SJSA1 (cell line): ENCODE results near the gene ZNF790. TPM values are rescaled to one million over a fixed set of nuclear protein-coding genes. Genes with fewer than 3 reads are reported as not detected.
"Not testable (repeated sequence)": the region's sequence is repeated elsewhere in the genome, so short reads cannot be mapped to it uniquely, and the experiment has no call there.

Experiments used
- DNase-seq, 2 experiments: peaks; one replicate each; pipeline ENCODE4 v3.0.0-alpha.2; 2015 to 2020; ENCODE audit warnings: low spot score in 2 of 2, low read depth in 1 of 2
- H3K27ac ChIP-seq: fragments of 250-450 bp; sonication (Bioruptor Pico); 2 replicates; pipeline ENCODE4 v1.5.1; 2020; ENCODE audit warnings: mild to moderate bottlenecking, moderate library complexity
- H3K27me3 ChIP-seq: fragments of 250-450 bp; sonication (Bioruptor Pico); replicated peaks from 2 replicates; pipeline ENCODE4 v1.5.1; 2020; ENCODE audit warnings: mild to moderate bottlenecking, moderate library complexity
- H3K36me3 ChIP-seq: fragments of 250-450 bp; sonication (Bioruptor Pico); 2 replicates; pipeline ENCODE4 v1.5.1; 2020; ENCODE audit warnings: mild to moderate bottlenecking
- H3K4me1 ChIP-seq: fragments of 250-450 bp; sonication (Bioruptor Pico); replicated peaks from 2 replicates; pipeline ENCODE4 v1.6.1; 2021; ENCODE audit warnings: mild to moderate bottlenecking
- H3K4me3 ChIP-seq: fragments of 250-450 bp; sonication (Bioruptor Pico); 2 replicates; pipeline ENCODE4 v1.5.1; 2020; ENCODE audit warnings: mild to moderate bottlenecking
- H3K9me3 ChIP-seq: fragments of 250-450 bp; sonication (Bioruptor Pico); replicated peaks from 2 replicates; pipeline ENCODE4 v1.5.1; 2020; ENCODE audit warnings: mild to moderate bottlenecking
- total RNA-seq: library from RNA; depleted of rRNA; stranded (reverse); fragments of >200 nt; shearing (Covaris generic); gene quantifications from 2 replicates; pipeline ENCODE4 v1.2.3, GENCODE V29; 2014; rRNA removed

The ZNF790 gene
- total RNA-seq, 1 experiment from 2014 or later, result 0.18 TPM

GRCh38 chr19:36807029-36807428 lies 31.2 kb downstream of the ZNF790 start:
- peaks cover 3% of the 10 kb centered on the region for H3K9me3 ChIP-seq
- no peak overlapping the region for H3K27ac ChIP-seq
- no peaks in the 10 kb centered on the region for H3K4me1 ChIP-seq
- no peak overlapping the region for H3K4me3 ChIP-seq
- DNase-seq, result no peak
- H3K27me3 ChIP-seq, result no peaks in the 10 kb centered on the region
- H3K36me3 ChIP-seq, result no peaks in the 10 kb centered on the region

- H3K9me3 ChIP-seq, result peaks cover 3% of the 10 kb centered on the region
- no peak overlapping the region for H3K27ac ChIP-seq
- DNase-seq, result no peak
- H3K27me3 ChIP-seq, result no peaks in the 10 kb centered on the region
- no peaks in the 10 kb centered on the region for H3K36me3 ChIP-seq
- no peaks in the 10 kb centered on the region for H3K4me1 ChIP-seq
- no peak overlapping the region for H3K4me3 ChIP-seq
These were observed 32.8 kb downstream of the ZNF790 start for GRCh38 chr19:36805364-36805763.

GRCh38 chr19:36797786-36798108 lies 40.4 kb downstream of the ZNF790 start:
- peaks cover 3% of the 10 kb centered on the region for H3K9me3 ChIP-seq
- no peak for DNase-seq
- H3K27ac ChIP-seq, result no peak overlapping the region

GRCh38 chr19:36796714-36796992 lies 41.5 kb downstream of the ZNF790 start:
- no peak for DNase-seq
- Histone ChIP-seq H3K4me3 (no peak overlapping the region), H3K36me3 (no peaks in the 10 kb centered on the region), H3K27ac (no peak overlapping the region), H3K9me3 (peaks cover 3% of the 10 kb centered on the region), H3K4me1 (no peaks in the 10 kb centered on the region), H3K27me3 (no peaks in the 10 kb centered on the region)

More at GRCh38 chr19:36797786-36798108, 40.4 kb downstream of the ZNF790 start:
- no peaks in the 10 kb centered on the region for H3K27me3 ChIP-seq
- no peaks in the 10 kb centered on the region for H3K4me1 ChIP-seq
- H3K36me3 ChIP-seq, result no peaks in the 10 kb centered on the region
- no peak overlapping the region for H3K4me3 ChIP-seq

GRCh38 chr19:36791420-36792141 lies 46.6 kb downstream of the ZNF790 start:
- not testable (repeated sequence) for H3K36me3 ChIP-seq, H3K27ac ChIP-seq, H3K9me3 ChIP-seq, H3K4me1 ChIP-seq, H3K4me3 ChIP-seq, DNase-seq, H3K27me3 ChIP-seq

- peaks cover 12% of the 10 kb centered on the region for H3K9me3 ChIP-seq
- no peak overlapping the region for H3K27ac ChIP-seq
- H3K36me3 ChIP-seq, result no peaks in the 10 kb centered on the region
- no peaks in the 10 kb centered on the region for H3K27me3 ChIP-seq
- H3K4me1 ChIP-seq, result no peaks in the 10 kb centered on the region; the same call in 1 of the 2 replicates
- no peak for DNase-seq
- no peak overlapping the region for H3K4me3 ChIP-seq
These were observed 62.4 kb downstream of the ZNF790 start for GRCh38 chr19:36775768-36776167.

- DNase-seq, result no peak
- H3K27ac ChIP-seq, result no peak overlapping the region
- no peaks in the 10 kb centered on the region; the same call in 1 of the 2 replicates for H3K4me1 ChIP-seq
- H3K9me3 ChIP-seq, result peaks cover 5% of the 10 kb centered on the region; the same call in 1 of the 2 replicates
- peak overlapping the region; percentile 50 for H3K4me3 ChIP-seq
- H3K27me3 ChIP-seq, result no peaks in the 10 kb centered on the region
- no peaks in the 10 kb centered on the region for H3K36me3 ChIP-seq
These were observed 65.0 kb downstream of the ZNF790 start for GRCh38 chr19:36773223-36773579.

GRCh38 chr19:36772311-36773222 lies 65.6 kb downstream of the ZNF790 start, which contains the start of gene ZNF850:
ZNF850 (minus strand) TSS chr19:36772807; CDS start chr19:36762606, 10,201 bp downstream.
- peak within 1 kb of the TSS; percentile 50 for H3K4me3 ChIP-seq
- DNase-seq, result peak; percentile 74 to 83
- H3K27ac ChIP-seq, result peak within 1 kb of the TSS; percentile 70
- H3K27me3 ChIP-seq, result no peaks in the 10 kb centered on the region
- no peaks in the 10 kb centered on the region for H3K36me3 ChIP-seq
- no peaks in the 10 kb centered on the region; the same call in 1 of the 2 replicates for H3K4me1 ChIP-seq
- H3K9me3 ChIP-seq, result peaks cover 5% of the 10 kb centered on the region; the same call in 1 of the 2 replicates

- Histone ChIP-seq H3K27me3 (no peaks in the 10 kb centered on the region), H3K4me1 (no peaks in the 10 kb centered on the region; the same call in 1 of the 2 replicates), H3K27ac (no peak overlapping the region), H3K9me3 (peaks cover 7% of the 10 kb centered on the region; the same call in 1 of the 2 replicates), H3K4me3 (peak overlapping the region; percentile 50), H3K36me3 (no peaks in the 10 kb centered on the region)
- DNase-seq, result peak in 1 of 2 experiments; percentile 17
These were observed 66.6 kb downstream of the ZNF790 start for GRCh38 chr19:36771261-36772231.

Other genes starting within 250 kb of the ZNF790 start
- gene ZNF382, start 233.1 kb downstream of the ZNF790 start, total RNA-seq, result 0.16 and 1.2 TPM in 2 replicates
- 3.1 and 11.2 TPM in 2 replicates for gene ZNF461, start 171.6 kb downstream of the ZNF790 start, total RNA-seq
- 1.5 and 3.4 TPM in 2 replicates for gene ZNF567, start 150.8 kb downstream of the ZNF790 start, total RNA-seq
- 2.6 TPM in 2 replicates for gene ZNF850, start 65.6 kb downstream of the ZNF790 start, total RNA-seq
- 0.06 and 1.8 TPM in 2 replicates for gene ZNF345, start 12.5 kb upstream of the ZNF790 start, total RNA-seq
- 0.03 and 0.37 TPM in 2 replicates for gene ZNF829, start 77.9 kb upstream of the ZNF790 start, total RNA-seq
- gene ZNF568, start 77.9 kb upstream of the ZNF790 start, total RNA-seq, result 0.47 TPM in 1 of 2 replicates, not detected in the other
- 0.18 TPM in 1 of 2 replicates, not detected in the other for gene ZNF420, start 240.0 kb upstream of the ZNF790 start, total RNA-seq